ENCODE results near the gene ARID1B.

- no peak for TF ChIP-seq EZH2phosphoT487 (IDR thresholded peaks at IDR 0.05)
- TF ChIP-seq CTCF (IDR thresholded peaks at IDR 0.05), result no peak
- TF ChIP-seq EZH2 (IDR thresholded peaks at IDR 0.05), result no peak
Measured at GRCh38 chr6:157174731-157175130, 397.6 kb downstream of the ARID1B start.

Data from neural progenitor cell (in vitro differentiated cells).